Measurements from ENCODE around the gene UPK3A. TPM values are rescaled to one million over a fixed set of nuclear protein-coding genes. Genes with fewer than 3 reads are reported as not detected.

Gene UPK3A
- total RNA-seq, 1 experiment from 2014 or later: not detected

- Histone ChIP-seq H3K9me3 (ENCODE audit: control insufficient read depth, insufficient read depth, low read depth, low read length) (no peaks in the 10 kb centered on the region), H3K4me1 (ENCODE audit: control insufficient read depth, insufficient read depth, low read length) (peaks cover 2% of the 10 kb centered on the region; the same call in 1 of the 2 replicates), H3K27ac (ENCODE audit: low read length) (no peak overlapping the region), H3K27me3 (ENCODE audit: control insufficient read depth, insufficient read depth, low read length) (no peaks in the 10 kb centered on the region), H3K4me3 (ENCODE audit: low read depth in 2 of 2, low read length in 2 of 2) (no peak overlapping the region), H3K36me3 (ENCODE audit: control insufficient read depth, insufficient read depth, low read length) (no peaks in the 10 kb centered on the region)
- BruUV-seq (replicated peaks): no TSS peak
- in situ Hi-C loops (cut with HindIII; ENCODE audit: low pct_unique_long_range_greater_than_20kb, low sequenced_read_pairs): no loop called here
- ATAC-seq (peak; percentile 37; the same call in 1 of the 2 replicates), DNase-seq (ENCODE audit: low read depth, low spot score) (no peak)
- CTCF ChIA-PET: no interaction called here
- intact Hi-C loops (cut with micrococcal nuclease; ENCODE audit: unreplicated experiment): no loop called here
- TF ChIP-seq REST (IDR thresholded peaks at IDR 0.05; ENCODE audit: insufficient read depth in 1 of 2, low read depth in 2 of 2, low read length in 1 of 2) (no peak), SIN3A (IDR thresholded peaks at IDR 0.05; ENCODE audit: borderline replicate concordance, insufficient read depth, low read depth, low read length) (no peak), POLR2AphosphoS5 (IDR thresholded peaks at IDR 0.05; ENCODE audit: low read depth, low read length) (no peak), TCF7L2 (IDR thresholded peaks at IDR 0.05; ENCODE audit: low read depth, low read length) (no peak), CTCF (IDR thresholded peaks at IDR 0.05) (no peak)
- POLR2A ChIA-PET: interaction anchor here (0.5 to 0.6 kb wide), 2 partner anchors 15 to 166 kb away, joined by 3 to 6 read pairs; no protein-coding TSS in a partner anchor
These were observed 21.8 kb upstream of the UPK3A start for GRCh38 chr22:45262931-45263462.

GRCh38 chr22:45263463-45264269 is 21.1 kb upstream of the UPK3A start:
- ATAC-seq (peak; percentile 81), DNase-seq (ENCODE audit: low read depth, low spot score) (peak; percentile 46)
- in situ Hi-C loops (cut with HindIII; ENCODE audit: low pct_unique_long_range_greater_than_20kb, low sequenced_read_pairs) (no loop called here), intact Hi-C loops (cut with micrococcal nuclease; ENCODE audit: unreplicated experiment) (no loop called here)
- POLR2A ChIA-PET: interaction anchor here (0.5 to 0.6 kb wide), 2 partner anchors 16 to 43 kb away, joined by 4 to 6 read pairs; no protein-coding TSS in a partner anchor
- Histone ChIP-seq H3K4me1 (ENCODE audit: control insufficient read depth, insufficient read depth, low read length) (peaks cover 2% of the 10 kb centered on the region; the same call in 1 of the 2 replicates), H3K9me3 (ENCODE audit: control insufficient read depth, insufficient read depth, low read depth, low read length) (no peaks in the 10 kb centered on the region), H3K4me3 (ENCODE audit: low read depth in 2 of 2, low read length in 2 of 2) (no peak overlapping the region), H3K36me3 (ENCODE audit: control insufficient read depth, insufficient read depth, low read length) (no peaks in the 10 kb centered on the region), H3K27me3 (ENCODE audit: control insufficient read depth, insufficient read depth, low read length) (no peaks in the 10 kb centered on the region), H3K27ac (ENCODE audit: low read length) (no peak overlapping the region)
- no TSS peak for BruUV-seq (replicated peaks)
- CTCF ChIA-PET: no interaction called here
- TF ChIP-seq CTCF (IDR thresholded peaks at IDR 0.05) (peak; percentile 74), POLR2AphosphoS5 (IDR thresholded peaks at IDR 0.05; ENCODE audit: low read depth, low read length) (no peak)
